ENCODE measurements around the gene OPCML.

OPCML gene

GRCh38 chr11:132475026-132475425, 1057.3 kb downstream of the OPCML start:
- ChIA-PET POLR2A (interaction anchor here (0.7 to 1.0 kb wide), 2 partner anchors 153 to 977 kb away, joined by 3 read pairs; no protein-coding TSS in a partner anchor), CTCF (no interaction called here)
- no peak overlapping the region for H3K4me3 ChIP-seq (ENCODE audit: low read depth, low read length)
- no peak for DNase-seq (ENCODE audit: low read depth, low spot score)
- no peak for TF ChIP-seq CTCF (IDR thresholded peaks at IDR 0.05; ENCODE audit: insufficient read depth, low read length, missing control alignments)

- TF ChIP-seq CTCF (IDR thresholded peaks at IDR 0.05; ENCODE audit: insufficient read depth, low read length, missing control alignments) = no peak
- no peak overlapping the region for H3K4me3 ChIP-seq (ENCODE audit: low read depth, low read length)
- DNase-seq (ENCODE audit: low read depth, low spot score) = peak; percentile 67
- ChIA-PET CTCF (interaction anchor here (1.1 kb wide), 1 partner anchor 591 kb away, joined by 5 read pairs; no protein-coding TSS in a partner anchor), POLR2A (no interaction called here)
Observed at GRCh38 chr11:132472411-132473172, 1059.7 kb downstream of the OPCML start.

GRCh38 chr11:132471466-132471865, 1060.8 kb downstream of the OPCML start:
- ChIA-PET CTCF (no interaction called here), POLR2A (interaction anchor here (1.0 to 1.3 kb wide), 2 partner anchors 18 to 19 kb away, joined by 3 read pairs; no protein-coding TSS in a partner anchor)
- TF ChIP-seq CTCF (IDR thresholded peaks at IDR 0.05; ENCODE audit: insufficient read depth, low read length, missing control alignments) = no peak
- DNase-seq (ENCODE audit: low read depth, low spot score) = no peak
- H3K4me3 ChIP-seq (ENCODE audit: low read depth, low read length) = no peak overlapping the region

GRCh38 chr11:132466983-132467382, 1065.3 kb downstream of the OPCML start:
- no peak for TF ChIP-seq CTCF (IDR thresholded peaks at IDR 0.05; ENCODE audit: insufficient read depth, low read length, missing control alignments)
- no peak for DNase-seq (ENCODE audit: low read depth, low spot score)
- ChIA-PET POLR2A (no interaction called here), CTCF (interaction anchor here (1.6 kb wide), 1 partner anchor 11 kb away, joined by 5 read pairs; no protein-coding TSS in a partner anchor)
- no peak overlapping the region for H3K4me3 ChIP-seq (ENCODE audit: low read depth, low read length)

- CTCF ChIA-PET = interaction anchor here (1.1 to 1.5 kb wide), 4 partner anchors 9 to 480 kb away, joined by 3 to 5 read pairs (median 4); no protein-coding TSS in a partner anchor
- DNase-seq (ENCODE audit: low read depth, low spot score) = no peak
- H3K4me3 ChIP-seq (ENCODE audit: low read depth, low read length) = no peak overlapping the region
- POLR2A ChIA-PET = no interaction called here
- no peak for TF ChIP-seq CTCF (IDR thresholded peaks at IDR 0.05; ENCODE audit: insufficient read depth, low read length, missing control alignments)
Observed at GRCh38 chr11:132464939-132465338, 1067.4 kb downstream of the OPCML start.

GRCh38 chr11:132464003-132464342, 1068.3 kb downstream of the OPCML start:
- ChIA-PET POLR2A (no interaction called here), CTCF (interaction anchor here (0.9 to 1.3 kb wide), 3 partner anchors 11 to 477 kb away, joined by 3 to 4 read pairs (median 4); no protein-coding TSS in a partner anchor)
- no peak overlapping the region for H3K4me3 ChIP-seq (ENCODE audit: low read depth, low read length)
- DNase-seq (ENCODE audit: low read depth, low spot score) = no peak
- no peak for TF ChIP-seq CTCF (IDR thresholded peaks at IDR 0.05; ENCODE audit: insufficient read depth, low read length, missing control alignments)
